ENCODE measurements around the gene DDX10. TPM values are rescaled to one million over a fixed set of nuclear protein-coding genes. Genes with fewer than 3 reads are reported as not detected.

DDX10 gene
- polyA plus RNA-seq, 1 of the 3 experiments (the other 2 are of a cell fraction) = 35.8 TPM

DNA sequence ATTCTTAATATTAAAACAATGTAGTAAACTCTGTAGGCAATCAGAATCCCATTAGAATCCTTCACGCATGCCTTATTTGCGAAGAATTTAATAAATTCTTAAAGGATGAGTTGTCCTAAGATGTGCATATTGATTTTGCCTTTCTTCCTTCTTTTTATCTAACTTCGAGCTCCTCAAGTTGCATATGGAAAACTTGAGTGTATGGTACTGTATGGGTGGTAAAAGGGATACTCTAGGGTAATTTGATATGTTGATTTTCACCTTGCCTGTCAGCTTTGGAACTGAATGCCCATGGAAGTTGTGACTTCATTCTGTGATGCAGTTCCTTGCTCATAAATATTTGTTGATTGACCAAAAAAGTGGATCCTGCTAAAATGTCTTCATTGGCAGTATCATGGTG, 193.8 kb downstream of the DDX10 start:
- WGBS (ENCODE audit: low lambda C conversion rate) = 87% methylated on average over 3 of the region's 3 CpGs
- no peak for DNase-seq
- Histone ChIP-seq H3K4me3 (ENCODE audit: low read depth in 2 of 2, low read length in 1 of 2) (no peak overlapping the region), H3K79me2 (ENCODE audit: insufficient read depth) (no peaks in the 10 kb centered on the region), H3F3A (replicated peaks; ENCODE audit: insufficient read depth) (peaks cover 3% of the 10 kb centered on the region), H3K9me3 (no peaks in the 10 kb centered on the region), H3K27ac (ENCODE audit: low read depth in 2 of 2, low read length in 1 of 2) (no peak overlapping the region), H3K9ac (no peak overlapping the region), H3K27me3 (ENCODE audit: insufficient read depth) (no peaks in the 10 kb centered on the region), H3K36me3 (replicated peaks in 1 of 2; ENCODE audit: control insufficient read depth in 1 of 2, insufficient read depth in 2 of 2, low read length in 1 of 2) (peaks cover 0 to 3% of the 10 kb centered on the region in 2 experiments), H3K4me2 (no peak overlapping the region), H3K4me1 (ENCODE audit: control insufficient read depth in 1 of 2, insufficient read depth in 2 of 2, low read depth in 1 of 2, low read length in 1 of 2) (peaks cover 0 to 8% of the 10 kb centered on the region in 2 experiments; a peak in 3 of 4 replicates), H2AFZ (ENCODE audit: low read depth) (no peak overlapping the region), H3K9me2 (no peaks in the 10 kb centered on the region), H4K20me1 (ENCODE audit: insufficient read depth) (no peaks in the 10 kb centered on the region)
- ChIA-PET CTCF (interaction anchor here (1.2 kb wide), 1 partner anchor 12 kb away, joined by 3 read pairs; no protein-coding TSS in a partner anchor), POLR2A (no interaction called here)
- TF ChIP-seq NRF1 (IDR thresholded peaks at IDR 0.05; ENCODE audit: low read depth, low read length) = no peak
- TF ChIP-seq RXRA (IDR thresholded peaks at IDR 0.05; ENCODE audit: borderline replicate concordance, low read depth) = no peak
- no peak for TF ChIP-seq TCF12 (IDR thresholded peaks at IDR 0.05)
- TF ChIP-seq, protein P1, sequence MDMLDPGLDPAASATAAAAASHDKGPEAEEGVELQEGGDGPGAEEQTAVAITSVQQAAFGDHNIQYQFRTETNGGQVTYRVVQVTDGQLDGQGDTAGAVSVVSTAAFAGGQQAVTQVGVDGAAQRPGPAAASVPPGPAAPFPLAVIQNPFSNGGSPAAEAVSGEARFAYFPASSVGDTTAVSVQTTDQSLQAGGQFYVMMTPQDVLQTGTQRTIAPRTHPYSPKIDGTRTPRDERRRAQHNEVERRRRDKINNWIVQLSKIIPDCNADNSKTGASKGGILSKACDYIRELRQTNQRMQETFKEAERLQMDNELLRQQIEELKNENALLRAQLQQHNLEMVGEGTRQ (IDR thresholded peaks at IDR 0.05; ENCODE audit: borderline replicate concordance, low read depth, low read length) = no peak
- no peak for TF ChIP-seq TEAD4 (IDR thresholded peaks at IDR 0.05; ENCODE audit: borderline replicate concordance, insufficient read depth)
- TF ChIP-seq MAX (IDR thresholded peaks at IDR 0.05; ENCODE audit: low read depth) = no peak
- no peak for TF ChIP-seq IRF3 (IDR thresholded peaks at IDR 0.05; ENCODE audit: low read depth, low read length)
- TF ChIP-seq, protein P2, sequence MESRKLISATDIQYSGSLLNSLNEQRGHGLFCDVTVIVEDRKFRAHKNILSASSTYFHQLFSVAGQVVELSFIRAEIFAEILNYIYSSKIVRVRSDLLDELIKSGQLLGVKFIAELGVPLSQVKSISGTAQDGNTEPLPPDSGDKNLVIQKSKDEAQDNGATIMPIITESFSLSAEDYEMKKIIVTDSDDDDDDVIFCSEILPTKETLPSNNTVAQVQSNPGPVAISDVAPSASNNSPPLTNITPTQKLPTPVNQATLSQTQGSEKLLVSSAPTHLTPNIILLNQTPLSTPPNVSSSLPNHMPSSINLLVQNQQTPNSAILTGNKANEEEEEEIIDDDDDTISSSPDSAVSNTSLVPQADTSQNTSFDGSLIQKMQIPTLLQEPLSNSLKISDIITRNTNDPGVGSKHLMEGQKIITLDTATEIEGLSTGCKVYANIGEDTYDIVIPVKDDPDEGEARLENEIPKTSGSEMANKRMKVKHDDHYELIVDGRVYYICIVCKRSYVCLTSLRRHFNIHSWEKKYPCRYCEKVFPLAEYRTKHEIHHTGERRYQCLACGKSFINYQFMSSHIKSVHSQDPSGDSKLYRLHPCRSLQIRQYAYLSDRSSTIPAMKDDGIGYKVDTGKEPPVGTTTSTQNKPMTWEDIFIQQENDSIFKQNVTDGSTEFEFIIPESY (IDR thresholded peaks at IDR 0.05; ENCODE audit: borderline replicate concordance, low read depth) = no peak
- TF ChIP-seq MEF2A (IDR thresholded peaks at IDR 0.05; ENCODE audit: borderline replicate concordance, low read depth) = no peak
- TF ChIP-seq EP300 (IDR thresholded peaks at IDR 0.05; ENCODE audit: borderline replicate concordance in 1 of 2, low read depth in 1 of 2, low read length in 1 of 2) = no peak
- TF ChIP-seq, protein P3, sequence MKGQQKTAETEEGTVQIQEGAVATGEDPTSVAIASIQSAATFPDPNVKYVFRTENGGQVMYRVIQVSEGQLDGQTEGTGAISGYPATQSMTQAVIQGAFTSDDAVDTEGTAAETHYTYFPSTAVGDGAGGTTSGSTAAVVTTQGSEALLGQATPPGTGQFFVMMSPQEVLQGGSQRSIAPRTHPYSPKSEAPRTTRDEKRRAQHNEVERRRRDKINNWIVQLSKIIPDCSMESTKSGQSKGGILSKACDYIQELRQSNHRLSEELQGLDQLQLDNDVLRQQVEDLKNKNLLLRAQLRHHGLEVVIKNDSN (IDR thresholded peaks at IDR 0.05; ENCODE audit: borderline replicate concordance, low read depth) = no peak

GRCh38 chr11:108859510-108859909, 194.6 kb downstream of the DDX10 start:
- Histone ChIP-seq H3K79me2 (ENCODE audit: insufficient read depth) (no peaks in the 10 kb centered on the region), H3K36me3 (replicated peaks in 1 of 2; ENCODE audit: control insufficient read depth in 1 of 2, insufficient read depth in 2 of 2, low read length in 1 of 2) (peaks cover 0 to 3% of the 10 kb centered on the region in 2 experiments), H3K4me3 (ENCODE audit: low read depth in 2 of 2, low read length in 1 of 2) (no peak overlapping the region), H3K4me1 (ENCODE audit: control insufficient read depth in 1 of 2, insufficient read depth in 2 of 2, low read depth in 1 of 2, low read length in 1 of 2) (no peaks in the 10 kb centered on the region), H3K27ac (ENCODE audit: low read depth in 2 of 2, low read length in 1 of 2) (no peak overlapping the region), H4K20me1 (ENCODE audit: insufficient read depth) (no peaks in the 10 kb centered on the region), H3K9me3 (no peaks in the 10 kb centered on the region), H2AFZ (ENCODE audit: low read depth) (no peak overlapping the region), H3K9me2 (no peaks in the 10 kb centered on the region), H3K27me3 (ENCODE audit: insufficient read depth) (no peaks in the 10 kb centered on the region), H3F3A (replicated peaks; ENCODE audit: insufficient read depth) (no peaks in the 10 kb centered on the region), H3K4me2 (no peak overlapping the region), H3K9ac (no peak overlapping the region)
- WGBS (ENCODE audit: low lambda C conversion rate) = 94% methylated on average over 1 of the region's 1 CpG
- ChIA-PET POLR2A (no interaction called here), CTCF (no interaction called here)
- DNase-seq = no peak
- no peak for TF ChIP-seq POLR2AphosphoS5 (IDR thresholded peaks at IDR 0.05; ENCODE audit: low read depth, low read length)
- TF ChIP-seq FOXJ3 (CRISPR knock-in tag; IDR thresholded peaks at IDR 0.05) = no peak
- TF ChIP-seq MXI1 (IDR thresholded peaks at IDR 0.05; ENCODE audit: low read depth, low read length) = no peak

Data from SK-N-SH (cell line).